Fibroblast of the aortic adventitia (primary cell): Measurements from ENCODE around the gene NUP58. TPM values are rescaled to one million over a fixed set of nuclear protein-coding genes. Genes with fewer than 3 reads are reported as not detected.

Source experiments
- DNase-seq: peaks from one replicate; pipeline ENCODE4 v3.0.0-alpha.2; 2010; ENCODE audit warnings: low read depth
- H3K4me3 ChIP-seq: 2 replicates; pipeline ENCODE4 v1.5.1; 2011; ENCODE audit warnings: low read depth, mild to moderate bottlenecking, control low read depth, low read length, moderate library complexity
- total RNA-seq: library from RNA; depleted of rRNA; stranded (reverse); fragments of >200 nt; gene quantifications from 2 replicates; pipeline ENCODE4 v1.2.3, GENCODE V29; 2012; ENCODE audit warnings: low replicate concordance
- TF ChIP-seq, protein P1 (sequence below): IDR thresholded peaks from 2 replicates; pipeline ENCODE4 v1.5.1; 2011; ENCODE audit warnings: mild to moderate bottlenecking, low read length, control low read depth, inconsistent platforms; ENCODE audit not compliant: insufficient read depth

The NUP58 gene
- 14.2 and 57.3 TPM in 2 replicates for total RNA-seq

GRCh38 chr13:25301347-25302113 is at the start of gene NUP58:
Gene NUP58, plus strand, starts transcription at chr13:25301625. Its CDS starts 149 bp downstream, at chr13:25301774.
- peak within 1 kb of the TSS; percentile 94 for H3K4me3 ChIP-seq
- TF ChIP-seq, protein P1, sequence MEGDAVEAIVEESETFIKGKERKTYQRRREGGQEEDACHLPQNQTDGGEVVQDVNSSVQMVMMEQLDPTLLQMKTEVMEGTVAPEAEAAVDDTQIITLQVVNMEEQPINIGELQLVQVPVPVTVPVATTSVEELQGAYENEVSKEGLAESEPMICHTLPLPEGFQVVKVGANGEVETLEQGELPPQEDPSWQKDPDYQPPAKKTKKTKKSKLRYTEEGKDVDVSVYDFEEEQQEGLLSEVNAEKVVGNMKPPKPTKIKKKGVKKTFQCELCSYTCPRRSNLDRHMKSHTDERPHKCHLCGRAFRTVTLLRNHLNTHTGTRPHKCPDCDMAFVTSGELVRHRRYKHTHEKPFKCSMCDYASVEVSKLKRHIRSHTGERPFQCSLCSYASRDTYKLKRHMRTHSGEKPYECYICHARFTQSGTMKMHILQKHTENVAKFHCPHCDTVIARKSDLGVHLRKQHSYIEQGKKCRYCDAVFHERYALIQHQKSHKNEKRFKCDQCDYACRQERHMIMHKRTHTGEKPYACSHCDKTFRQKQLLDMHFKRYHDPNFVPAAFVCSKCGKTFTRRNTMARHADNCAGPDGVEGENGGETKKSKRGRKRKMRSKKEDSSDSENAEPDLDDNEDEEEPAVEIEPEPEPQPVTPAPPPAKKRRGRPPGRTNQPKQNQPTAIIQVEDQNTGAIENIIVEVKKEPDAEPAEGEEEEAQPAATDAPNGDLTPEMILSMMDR: no peak
- DNase-seq: peak; percentile 93

DNA sequence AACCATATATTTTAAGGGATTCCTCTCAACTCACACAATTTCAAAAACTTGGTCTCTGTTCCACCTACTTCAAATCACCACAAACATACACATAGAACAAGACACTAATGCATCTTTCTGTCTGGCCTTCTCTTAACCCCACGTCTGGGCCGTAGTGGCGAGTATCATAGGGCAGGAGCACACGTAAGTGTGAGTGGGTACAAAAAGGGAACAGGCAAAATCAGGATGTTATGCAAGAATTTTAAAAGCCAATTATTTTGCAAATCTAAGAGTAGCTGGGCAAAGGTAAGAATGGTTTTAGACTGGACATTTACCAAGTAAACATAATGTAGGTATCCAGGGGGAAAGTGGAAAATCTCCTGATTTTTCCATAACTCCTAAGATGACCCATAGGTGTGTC is 49.2 kb upstream of the NUP58 start:
- H3K4me3 ChIP-seq: no peak overlapping the region
- TF ChIP-seq, protein P1: no peak
- no peak for DNase-seq

DNA sequence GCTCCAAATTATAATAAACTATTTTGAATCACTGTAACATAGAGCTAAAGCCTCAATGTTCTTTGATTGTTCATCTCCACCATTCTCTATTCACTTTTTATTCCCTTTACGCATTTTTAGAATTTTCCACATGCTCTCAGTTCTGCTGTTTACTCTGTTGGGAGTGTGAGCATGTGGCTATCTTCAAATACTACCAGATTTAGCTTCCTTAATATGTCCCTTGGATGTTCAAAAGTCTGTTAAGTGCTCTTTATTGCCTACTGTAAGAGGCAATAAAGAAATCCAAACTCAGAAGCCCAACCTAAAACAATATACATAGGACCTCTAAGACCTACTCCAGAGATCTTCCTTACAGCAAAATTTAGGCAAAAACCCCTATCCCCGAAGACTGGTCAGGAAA is 48.7 kb upstream of the NUP58 start:
- TF ChIP-seq, protein P1: no peak

DNA sequence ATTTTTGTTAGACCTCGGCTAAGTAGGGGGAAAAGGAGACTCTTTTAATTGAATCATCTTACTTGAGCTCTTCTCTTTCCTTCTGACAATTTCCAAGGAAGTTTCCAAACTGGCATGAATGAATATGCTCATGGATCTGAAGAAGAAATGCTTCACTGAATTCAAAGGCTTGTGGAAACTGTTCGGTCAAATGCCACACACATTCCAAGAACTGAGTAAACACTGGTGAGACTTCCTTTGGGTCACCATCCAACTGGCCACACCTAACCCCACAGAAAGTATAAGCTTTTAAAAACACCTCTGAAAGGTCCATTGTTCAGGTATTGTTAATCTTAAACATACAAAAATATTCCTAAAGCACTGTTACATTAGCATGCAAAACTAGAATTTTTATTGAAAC is 47.7 kb upstream of the NUP58 start:
- no peak overlapping the region for H3K4me3 ChIP-seq
- TF ChIP-seq, protein P1: no peak
- peak; percentile 12 for DNase-seq

More for the DNA sequence above, 48.7 kb upstream of the NUP58 start:
- no peak for DNase-seq
- no peak overlapping the region for H3K4me3 ChIP-seq

GRCh38 chr13:25262261-25262660 is 39.2 kb upstream of the NUP58 start:
- DNase-seq: no peak
- no peak overlapping the region for H3K4me3 ChIP-seq
- TF ChIP-seq, protein P1: no peak

DNA sequence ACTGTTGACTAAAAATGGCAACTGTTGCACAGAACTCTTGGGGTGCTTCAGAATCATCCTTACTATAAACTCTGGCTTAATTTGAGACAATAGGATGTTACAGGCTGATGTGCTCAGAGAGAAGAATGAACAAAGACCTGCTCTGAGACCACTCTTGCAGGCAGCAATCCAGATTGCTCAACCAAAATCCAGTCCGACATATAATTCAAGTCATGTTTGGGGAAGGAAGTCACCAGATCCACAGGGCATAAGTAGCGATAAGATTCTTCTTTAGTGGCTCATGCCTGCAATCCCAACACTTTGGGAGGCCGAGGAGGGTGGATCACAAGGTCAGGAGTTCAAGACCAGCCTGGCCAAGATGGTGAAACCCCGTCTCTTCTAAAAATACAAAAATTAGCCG is 34.7 kb upstream of the NUP58 start:
- TF ChIP-seq, protein P1: no peak
- H3K4me3 ChIP-seq: no peak overlapping the region
- no peak for DNase-seq

DNA sequence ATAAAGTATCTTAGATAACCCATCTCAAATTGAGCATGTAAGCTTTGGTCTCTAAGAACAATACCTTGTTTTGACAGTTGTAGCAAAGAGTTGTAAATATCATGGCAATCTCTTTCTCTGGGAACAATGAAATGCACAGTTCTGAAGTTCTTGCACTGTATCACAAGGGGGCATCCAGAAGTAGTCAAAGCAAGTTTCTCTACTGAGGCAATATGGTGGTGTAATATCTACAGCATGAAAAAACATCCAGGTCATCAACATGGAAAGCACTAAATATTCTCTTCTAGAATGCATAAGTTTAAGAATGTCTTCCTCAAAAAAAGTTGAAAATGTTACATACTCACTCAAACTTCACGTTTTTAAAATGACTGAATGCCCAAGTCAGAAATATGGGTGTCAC is 33.7 kb upstream of the NUP58 start:
- TF ChIP-seq, protein P1: peak; percentile 34
- no peak overlapping the region for H3K4me3 ChIP-seq
- peak; percentile 24 for DNase-seq
